ENCODE data around the gene GTPBP8.

GTPBP8 gene

DNA sequence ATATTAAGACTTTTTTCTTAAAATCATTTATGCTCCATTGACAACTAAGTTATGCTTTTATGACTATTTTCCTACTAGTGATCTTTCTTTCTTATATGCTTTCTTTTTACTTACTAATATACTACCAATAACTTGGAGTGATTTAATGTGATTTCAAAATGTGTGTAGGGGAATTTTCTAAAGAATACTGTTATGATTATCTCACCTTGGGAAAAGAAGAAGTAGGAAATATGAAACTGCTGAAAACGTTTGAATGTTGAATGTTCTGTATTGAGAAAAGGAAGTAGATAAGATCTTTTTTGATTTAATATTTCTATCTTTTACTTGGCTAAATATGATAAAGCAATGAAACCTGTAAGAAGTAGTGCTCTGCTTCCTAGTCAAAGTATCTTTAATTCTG is 8.1 kb upstream of the GTPBP8 start:
- TF ChIP-seq, protein P1, sequence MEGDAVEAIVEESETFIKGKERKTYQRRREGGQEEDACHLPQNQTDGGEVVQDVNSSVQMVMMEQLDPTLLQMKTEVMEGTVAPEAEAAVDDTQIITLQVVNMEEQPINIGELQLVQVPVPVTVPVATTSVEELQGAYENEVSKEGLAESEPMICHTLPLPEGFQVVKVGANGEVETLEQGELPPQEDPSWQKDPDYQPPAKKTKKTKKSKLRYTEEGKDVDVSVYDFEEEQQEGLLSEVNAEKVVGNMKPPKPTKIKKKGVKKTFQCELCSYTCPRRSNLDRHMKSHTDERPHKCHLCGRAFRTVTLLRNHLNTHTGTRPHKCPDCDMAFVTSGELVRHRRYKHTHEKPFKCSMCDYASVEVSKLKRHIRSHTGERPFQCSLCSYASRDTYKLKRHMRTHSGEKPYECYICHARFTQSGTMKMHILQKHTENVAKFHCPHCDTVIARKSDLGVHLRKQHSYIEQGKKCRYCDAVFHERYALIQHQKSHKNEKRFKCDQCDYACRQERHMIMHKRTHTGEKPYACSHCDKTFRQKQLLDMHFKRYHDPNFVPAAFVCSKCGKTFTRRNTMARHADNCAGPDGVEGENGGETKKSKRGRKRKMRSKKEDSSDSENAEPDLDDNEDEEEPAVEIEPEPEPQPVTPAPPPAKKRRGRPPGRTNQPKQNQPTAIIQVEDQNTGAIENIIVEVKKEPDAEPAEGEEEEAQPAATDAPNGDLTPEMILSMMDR (IDR thresholded peaks at IDR 0.05; ENCODE audit: unreplicated experiment in 3 of 3): no peak
- Mint-ChIP-seq H3K36me3 (ENCODE audit: low read depth) (no peaks in the 10 kb centered on the region), H3K9me3 (no peaks in the 10 kb centered on the region), H3K27me3 (ENCODE audit: low read depth) (peaks cover 3% of the 10 kb centered on the region), H3K4me1 (no peaks in the 10 kb centered on the region), H3K4me3 (no peak overlapping the region), H3K27ac (no peak overlapping the region)

- TF ChIP-seq, protein P1 (IDR thresholded peaks at IDR 0.05; ENCODE audit: unreplicated experiment in 3 of 3): no peak
- Mint-ChIP-seq H3K36me3 (ENCODE audit: low read depth) (no peaks in the 10 kb centered on the region), H3K27ac (no peak overlapping the region), H3K4me1 (no peaks in the 10 kb centered on the region), H3K4me3 (no peak overlapping the region), H3K9me3 (no peaks in the 10 kb centered on the region), H3K27me3 (ENCODE audit: low read depth) (peaks cover 8% of the 10 kb centered on the region)
Observed at GRCh38 chr3:112984485-112984884, 6.3 kb upstream of the GTPBP8 start.

DNA sequence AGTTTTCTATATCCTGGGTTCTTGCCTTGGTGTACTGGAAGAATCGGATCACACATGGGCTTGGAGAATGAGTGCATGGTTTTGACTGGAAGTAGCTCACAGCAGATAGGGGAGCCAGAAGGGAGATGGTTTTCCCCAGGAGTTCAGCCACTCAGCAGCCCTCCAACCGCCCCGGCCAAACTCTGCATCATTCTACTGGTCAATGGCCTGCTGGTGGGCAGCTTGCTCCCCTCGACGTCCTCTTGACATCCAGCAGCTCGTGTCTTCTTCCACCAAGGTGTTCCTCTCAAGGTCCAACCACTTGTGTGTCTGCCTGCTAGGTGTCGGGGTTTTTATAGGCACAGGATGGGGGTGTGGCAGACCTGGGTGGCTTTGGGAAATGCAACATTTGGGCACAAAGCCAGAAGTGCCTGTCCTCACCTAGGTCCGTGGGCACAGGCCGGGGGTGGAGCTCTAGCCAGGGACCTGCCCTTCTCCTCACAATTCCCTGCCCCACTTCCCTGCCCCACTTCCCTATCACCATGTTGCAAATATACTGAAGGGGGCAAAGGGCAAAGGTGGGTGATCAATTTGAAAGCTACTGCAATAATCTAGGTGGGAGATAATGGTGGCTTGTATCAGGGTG is 3.0 kb upstream of the GTPBP8 start:
- H3K36me3 Mint-ChIP-seq (ENCODE audit: low read depth): no peaks in the 10 kb centered on the region
- H3K4me1 Mint-ChIP-seq: peaks cover 14% of the 10 kb centered on the region
- TF ChIP-seq, protein P1 (IDR thresholded peaks at IDR 0.05; ENCODE audit: unreplicated experiment in 3 of 3): no peak
- no peak overlapping the region for H3K27ac Mint-ChIP-seq
- H3K9me3 Mint-ChIP-seq: no peaks in the 10 kb centered on the region
- H3K27me3 Mint-ChIP-seq (ENCODE audit: low read depth): peaks cover 8% of the 10 kb centered on the region
- H3K4me3 Mint-ChIP-seq: peak overlapping the region in 1 of 3 experiments; percentile 29

DNA sequence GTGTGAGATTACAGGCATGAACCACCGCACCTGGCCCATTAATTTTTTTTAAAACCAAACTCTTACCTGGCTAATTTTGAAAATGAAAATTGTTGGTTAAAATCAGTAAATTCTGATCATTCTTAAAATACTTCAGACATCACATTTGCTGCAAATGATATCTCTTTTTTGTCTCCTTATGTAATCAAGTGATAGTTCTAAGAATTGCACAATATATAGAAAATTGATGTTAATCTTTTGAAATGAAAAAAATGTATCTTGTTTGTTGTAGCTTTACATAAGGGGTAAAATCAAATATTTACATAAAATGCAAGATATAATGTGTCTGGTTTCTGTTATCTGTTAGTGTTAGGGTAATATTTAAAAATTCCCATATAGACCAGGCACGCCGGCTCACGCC is 5.0 kb downstream of the GTPBP8 start:
- no peak overlapping the region for H3K4me3 Mint-ChIP-seq
- TF ChIP-seq, protein P1 (IDR thresholded peaks at IDR 0.05; ENCODE audit: unreplicated experiment in 3 of 3): no peak
- H3K4me1 Mint-ChIP-seq: peaks cover 27% of the 10 kb centered on the region
- no peaks in the 10 kb centered on the region for H3K27me3 Mint-ChIP-seq (ENCODE audit: low read depth)
- no peak overlapping the region for H3K27ac Mint-ChIP-seq
- H3K36me3 Mint-ChIP-seq (ENCODE audit: low read depth): peaks cover 28% of the 10 kb centered on the region
- no peaks in the 10 kb centered on the region for H3K9me3 Mint-ChIP-seq

- no peaks in the 10 kb centered on the region for H3K27me3 Mint-ChIP-seq (ENCODE audit: low read depth)
- no peaks in the 10 kb centered on the region for H3K9me3 Mint-ChIP-seq
- peaks cover 53% of the 10 kb centered on the region for H3K36me3 Mint-ChIP-seq (ENCODE audit: low read depth)
- no peak overlapping the region for H3K27ac Mint-ChIP-seq
- peaks cover 5% of the 10 kb centered on the region for H3K4me1 Mint-ChIP-seq
- TF ChIP-seq, protein P1 (IDR thresholded peaks at IDR 0.05; ENCODE audit: unreplicated experiment in 3 of 3): no peak
- no peak overlapping the region for H3K4me3 Mint-ChIP-seq
Observed at GRCh38 chr3:113000691-113001090, 9.9 kb downstream of the GTPBP8 start.

DNA sequence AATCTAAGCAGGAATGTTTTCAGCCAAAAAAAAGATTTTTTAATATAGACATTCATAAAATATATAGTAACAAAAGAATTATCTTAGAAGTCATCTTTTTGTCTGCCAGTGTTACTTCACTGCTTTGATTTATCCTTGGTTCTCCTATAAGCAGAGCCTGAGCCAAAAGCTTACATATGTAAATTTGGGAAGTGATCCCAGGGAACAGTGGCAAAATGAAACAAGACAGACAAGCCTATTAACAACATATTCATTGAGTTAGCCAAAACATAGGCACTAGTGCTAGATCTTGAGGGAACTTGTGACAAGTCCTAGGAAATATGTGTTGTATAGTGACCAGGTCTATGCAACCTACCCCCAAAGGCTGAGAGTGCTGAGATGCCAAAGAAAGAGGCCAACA is 11.3 kb downstream of the GTPBP8 start:
- Mint-ChIP-seq H3K27me3 (ENCODE audit: low read depth) (no peaks in the 10 kb centered on the region), H3K36me3 (ENCODE audit: low read depth) (peaks cover 60% of the 10 kb centered on the region), H3K9me3 (no peaks in the 10 kb centered on the region), H3K4me3 (no peak overlapping the region), H3K27ac (peak overlapping the region in 2 of 3 experiments; percentile 3 to 27), H3K4me1 (peaks cover 5% of the 10 kb centered on the region)
- TF ChIP-seq, protein P1 (IDR thresholded peaks at IDR 0.05; ENCODE audit: unreplicated experiment in 3 of 3): no peak

Data from nephron (organoid).